A673 (cell line): ENCODE measurements around the gene PCLO. TPM values are rescaled to one million over a fixed set of nuclear protein-coding genes. Genes with fewer than 3 reads are reported as not detected.

Source experiments
- BruUV-seq: library from RNA; stranded (reverse); fragments of 400-500 nt; replicated peaks from 2 replicates; lab custom pipeline; 2021; lab: Mats Ljungman, UMichigan
- CTCF ChIA-PET: fragments of 300-600 bp; sonication (Branson Sonifier 250); formaldehyde crosslinking; loops from one replicate; lab custom pipeline; 2022; ENCODE audit warnings: antibody characterized with exemption; lab: Charles Lee
- POLR2A ChIA-PET: fragments of 300-600 bp; sonication (Branson Sonifier 250); formaldehyde crosslinking; loops from one replicate; lab custom pipeline; 2022; ENCODE audit warnings: antibody characterized with exemption; ENCODE audit not compliant: low non-redundant PET; lab: Charles Lee
- DNase-seq: peaks from one replicate; pipeline ENCODE4 v3.0.0-alpha.2; 2015; ENCODE audit warnings: low spot score
- H3K27ac ChIP-seq: fragments of 200-600 bp; sonication (generic); 2 replicates; pipeline ENCODE4 v1.5.1; 2016; ENCODE audit warnings: mixed run types, low read depth, mild to moderate bottlenecking, mixed read lengths, antibody characterized with exemption, low read length; ENCODE audit not compliant: poor library complexity, severe bottlenecking
- H3K27me3 ChIP-seq: fragments of 200-600 bp; sonication (generic); replicated peaks from 2 replicates; pipeline ENCODE4 v1.6.1; 2017; ENCODE audit warnings: mixed run types, low read depth, mild to moderate bottlenecking, mixed read lengths, antibody characterized with exemption, low read length; ENCODE audit not compliant: insufficient read depth, poor library complexity
- H3K36me3 ChIP-seq: fragments of 200-600 bp; sonication (generic); 2 replicates; pipeline ENCODE4 v1.6.1; 2016; ENCODE audit warnings: mixed run types, mild to moderate bottlenecking, mixed read lengths, antibody characterized with exemption, low read length; ENCODE audit not compliant: insufficient read depth, poor library complexity, severe bottlenecking
- H3K4me1 ChIP-seq: fragments of 200-600 bp; sonication (generic); 2 replicates; pipeline ENCODE4 v1.6.1; 2017; ENCODE audit warnings: mixed run types, mild to moderate bottlenecking, mixed read lengths, antibody characterized with exemption, low read length; ENCODE audit not compliant: insufficient read depth, poor library complexity, severe bottlenecking
- H3K4me3 ChIP-seq: fragments of 200-600 bp; sonication (generic); 2 replicates; pipeline ENCODE4 v1.5.1; 2016; ENCODE audit warnings: low read depth, mixed run types, mild to moderate bottlenecking, mixed read lengths, low read length; ENCODE audit not compliant: poor library complexity, severe bottlenecking
- H3K9me3 ChIP-seq: fragments of 200-600 bp; sonication (generic); 2 replicates; pipeline ENCODE4 v1.6.1; 2016; ENCODE audit warnings: mixed run types, low read depth, mild to moderate bottlenecking, mixed read lengths, antibody characterized with exemption, low read length; ENCODE audit not compliant: poor library complexity, severe bottlenecking
- EZH2 ChIP-seq: fragments of 200-600 bp; sonication (generic); IDR thresholded peaks from 2 replicates; pipeline ENCODE4 v1.6.1; 2017; ENCODE audit warnings: borderline replicate concordance, low read depth, mild to moderate bottlenecking, mixed read lengths, antibody characterized with exemption, low read length; ENCODE audit not compliant: poor library complexity, severe bottlenecking
- intact Hi-C: fragments of 100-400 bp; cut with micrococcal nuclease; formaldehyde crosslinking; loops from one replicate; pipeline ENCODE4 v1.10.0; 2022; ENCODE audit not compliant: unreplicated experiment
- total RNA-seq: library from RNA; stranded (reverse); gene quantifications from 2 replicates; pipeline ENCODE4 v1.2.3, GENCODE V29; 2021
- TF ChIP-seq, protein P1 (sequence below): fragments of 300-800, 200-600 bp; sonication (generic); conservative IDR thresholded peaks from 2 replicates; pipeline ENCODE4 v1.5.1; 2017; ENCODE audit warnings: low read depth, mild to moderate bottlenecking, antibody characterized with exemption, low read length, moderate library complexity, mixed read lengths

The PCLO gene
- total RNA-seq, 1 experiment from 2014 or later: 2.1 TPM

DNA sequence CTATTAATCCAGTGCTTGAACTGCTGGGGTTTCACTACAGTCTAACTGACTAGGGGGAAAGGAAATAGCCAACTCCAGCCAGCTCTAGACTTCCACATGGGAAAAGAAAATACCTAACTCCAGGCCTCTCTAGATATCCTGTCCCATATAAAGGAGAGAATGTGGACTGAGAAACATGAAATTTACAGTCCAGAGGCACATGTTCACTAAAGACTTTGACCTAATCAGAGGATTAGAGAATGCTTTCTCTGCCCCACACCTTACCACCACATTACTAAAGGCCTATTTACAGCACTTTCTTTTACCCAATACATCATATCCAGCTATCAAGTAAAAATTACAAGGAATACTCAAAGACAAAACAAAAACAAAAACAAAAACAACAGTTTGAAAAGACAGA lies 164.2 kb downstream of the PCLO start:
- intact Hi-C loops: no loop called here
- TF ChIP-seq, protein P1, sequence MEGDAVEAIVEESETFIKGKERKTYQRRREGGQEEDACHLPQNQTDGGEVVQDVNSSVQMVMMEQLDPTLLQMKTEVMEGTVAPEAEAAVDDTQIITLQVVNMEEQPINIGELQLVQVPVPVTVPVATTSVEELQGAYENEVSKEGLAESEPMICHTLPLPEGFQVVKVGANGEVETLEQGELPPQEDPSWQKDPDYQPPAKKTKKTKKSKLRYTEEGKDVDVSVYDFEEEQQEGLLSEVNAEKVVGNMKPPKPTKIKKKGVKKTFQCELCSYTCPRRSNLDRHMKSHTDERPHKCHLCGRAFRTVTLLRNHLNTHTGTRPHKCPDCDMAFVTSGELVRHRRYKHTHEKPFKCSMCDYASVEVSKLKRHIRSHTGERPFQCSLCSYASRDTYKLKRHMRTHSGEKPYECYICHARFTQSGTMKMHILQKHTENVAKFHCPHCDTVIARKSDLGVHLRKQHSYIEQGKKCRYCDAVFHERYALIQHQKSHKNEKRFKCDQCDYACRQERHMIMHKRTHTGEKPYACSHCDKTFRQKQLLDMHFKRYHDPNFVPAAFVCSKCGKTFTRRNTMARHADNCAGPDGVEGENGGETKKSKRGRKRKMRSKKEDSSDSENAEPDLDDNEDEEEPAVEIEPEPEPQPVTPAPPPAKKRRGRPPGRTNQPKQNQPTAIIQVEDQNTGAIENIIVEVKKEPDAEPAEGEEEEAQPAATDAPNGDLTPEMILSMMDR: no peak
- TF ChIP-seq EZH2: no peak
- H3K27ac ChIP-seq: no peak overlapping the region
- H3K27me3 ChIP-seq: no peaks in the 10 kb centered on the region
- H3K4me1 ChIP-seq: no peaks in the 10 kb centered on the region
- H3K4me3 ChIP-seq: no peak overlapping the region
- no TSS peak for BruUV-seq
- H3K36me3 ChIP-seq: no peaks in the 10 kb centered on the region
- CTCF ChIA-PET: no interaction called here
- H3K9me3 ChIP-seq: no peaks in the 10 kb centered on the region
- no peak for DNase-seq
- POLR2A ChIA-PET: no interaction called here

DNA sequence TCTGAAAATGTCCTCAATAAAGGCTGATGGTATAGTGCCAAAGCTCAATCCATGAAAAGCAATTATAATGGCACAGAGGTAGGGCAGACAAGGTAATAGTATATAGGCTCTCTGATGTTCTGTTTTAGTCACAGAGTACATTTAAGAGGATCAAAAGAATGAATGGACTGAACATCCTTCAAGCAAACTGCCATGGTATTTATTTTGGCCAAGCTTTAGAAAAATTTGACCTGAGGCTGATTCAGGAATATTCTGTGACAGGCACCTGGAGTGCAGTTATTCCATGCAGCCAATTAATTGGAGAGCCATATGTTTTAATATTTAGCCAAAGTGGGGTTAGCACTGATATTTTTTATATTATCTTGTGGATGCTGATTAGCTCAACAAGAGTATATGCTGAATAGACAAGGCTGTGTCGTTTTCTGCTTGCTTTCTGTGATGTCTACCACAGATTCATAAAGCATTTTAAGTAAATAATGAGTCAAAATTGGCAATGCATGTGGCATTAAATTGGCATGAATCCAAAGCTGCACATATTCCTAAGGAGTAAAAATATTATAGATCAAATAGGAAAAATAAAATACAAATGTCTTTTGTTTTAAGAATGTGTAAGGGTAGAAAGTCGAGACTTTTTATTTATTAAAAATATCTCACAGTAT lies 177.4 kb downstream of the PCLO start:
- intact Hi-C loops: no loop called here
- H3K9me3 ChIP-seq: no peaks in the 10 kb centered on the region
- ChIA-PET CTCF (no interaction called here), POLR2A (no interaction called here)
- no TSS peak for BruUV-seq
- no peaks in the 10 kb centered on the region for H3K4me1 ChIP-seq
- H3K27ac ChIP-seq: no peak overlapping the region
- no peak overlapping the region for H3K4me3 ChIP-seq
- H3K27me3 ChIP-seq: no peaks in the 10 kb centered on the region
- no peaks in the 10 kb centered on the region for H3K36me3 ChIP-seq
- no peak for TF ChIP-seq EZH2
- TF ChIP-seq, protein P1: no peak
- no peak for DNase-seq

DNA sequence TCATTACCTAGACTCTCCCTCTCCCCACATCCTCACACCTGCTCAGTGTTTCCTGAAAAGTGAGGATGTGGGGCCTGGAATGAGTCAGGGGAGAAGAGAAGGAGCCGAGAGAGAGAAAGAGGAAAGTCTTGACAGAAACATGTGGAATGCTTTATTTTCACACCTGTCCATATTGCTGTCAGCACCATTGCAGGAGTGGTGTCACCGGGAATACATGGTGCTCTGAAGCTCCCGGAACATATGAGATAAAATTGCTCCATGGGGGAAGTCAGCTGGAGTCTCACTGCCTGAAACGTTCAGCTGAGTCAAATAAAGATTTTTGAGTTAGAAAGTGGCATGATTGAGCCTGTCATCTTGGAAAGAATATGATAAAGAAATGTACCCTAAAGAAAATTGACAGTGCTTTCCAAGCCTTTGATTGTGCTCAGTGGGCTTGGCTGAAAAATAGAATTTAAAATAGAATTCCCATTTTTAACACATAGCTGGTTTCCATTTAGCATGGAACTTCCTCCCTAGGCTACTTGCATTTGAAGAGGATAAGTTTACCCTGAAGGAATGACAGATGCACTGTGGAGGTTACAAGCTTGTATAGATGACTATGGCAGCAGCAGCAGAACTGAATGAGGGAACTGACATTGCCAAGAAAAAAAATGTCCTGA lies 182.4 kb downstream of the PCLO start:
- H3K27me3 ChIP-seq: no peaks in the 10 kb centered on the region
- H3K36me3 ChIP-seq: no peaks in the 10 kb centered on the region
- H3K27ac ChIP-seq: no peak overlapping the region
- no peaks in the 10 kb centered on the region for H3K9me3 ChIP-seq
- no peak overlapping the region for H3K4me3 ChIP-seq
- no TSS peak for BruUV-seq
- intact Hi-C loops: no loop called here
- ChIA-PET CTCF (no interaction called here), POLR2A (no interaction called here)
- H3K4me1 ChIP-seq: no peaks in the 10 kb centered on the region
- DNase-seq: no peak
- TF ChIP-seq EZH2: no peak
- TF ChIP-seq, protein P1: no peak
